KG1 (cell line): ENCODE results near the gene RASAL2.
A peak's percentile ranks its signal among the peaks of the same experiment; 100 is the strongest.

Source experiments
- DNase-seq: peaks from one replicate; lab custom pipeline; 2025; lab: John Stamatoyannopoulos, UW

The RASAL2 gene

GRCh38 chr1:178093951-178094738, at the start of gene RASAL2:
Gene RASAL2, plus strand, starts transcription at chr1:178094104. Its CDS starts 389 bp downstream, at chr1:178094493.
- DNase-seq, result peak; percentile 20

GRCh38 chr1:178046591-178047270, 47.2 kb upstream of the RASAL2 start:
- DNase-seq, result no peak

DNA sequence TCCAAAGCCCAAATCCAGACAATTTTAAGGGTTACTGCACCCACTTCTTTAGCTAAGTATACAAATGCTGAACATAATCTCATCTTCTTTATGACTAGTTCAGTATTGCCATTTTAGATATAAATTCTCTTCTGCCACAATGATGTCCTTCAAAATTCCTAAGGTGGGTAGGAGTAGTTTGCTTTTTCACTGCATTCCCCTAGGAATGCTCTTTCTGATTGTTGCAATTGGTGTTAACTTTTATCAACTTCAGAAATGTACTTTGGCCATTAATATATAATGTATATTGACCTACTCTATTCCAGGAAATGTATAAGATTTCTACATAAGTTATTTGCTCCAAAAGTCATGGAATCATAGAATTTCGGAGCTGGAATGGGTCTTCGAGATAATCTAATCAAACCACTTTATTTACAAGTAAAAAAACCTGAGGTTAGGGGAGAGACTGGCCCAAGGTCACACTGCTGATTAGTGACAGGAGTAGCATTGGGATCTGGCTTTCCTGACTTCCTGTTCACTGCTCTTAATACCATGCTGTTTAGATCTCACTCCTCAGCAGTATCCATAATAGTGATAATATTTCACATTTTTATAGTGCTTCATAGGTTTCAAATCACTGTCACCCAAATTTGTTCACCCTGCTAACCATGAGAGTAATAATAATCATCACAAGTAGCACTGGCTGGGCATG, 46.4 kb upstream of the RASAL2 start:
- no peak for DNase-seq

DNA sequence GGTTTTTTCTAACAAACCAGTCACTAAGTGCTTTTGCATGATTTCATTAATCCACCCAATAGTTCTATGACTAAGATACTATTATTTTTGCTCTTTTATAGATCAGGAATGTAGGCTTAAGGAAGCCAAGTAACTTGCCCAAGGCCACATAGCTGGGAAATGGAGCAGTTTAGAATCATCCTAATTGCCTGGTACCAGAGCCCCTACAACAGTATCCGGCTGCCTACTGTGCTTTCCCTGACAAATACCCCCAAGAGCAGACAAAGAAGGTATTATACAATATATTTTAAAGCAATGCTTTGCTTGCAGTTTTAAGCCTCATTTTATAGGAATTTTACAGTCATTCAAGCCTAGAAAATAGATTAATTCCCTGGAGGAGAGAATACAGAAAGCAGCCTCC, 45.5 kb upstream of the RASAL2 start:
- no peak for DNase-seq

DNA sequence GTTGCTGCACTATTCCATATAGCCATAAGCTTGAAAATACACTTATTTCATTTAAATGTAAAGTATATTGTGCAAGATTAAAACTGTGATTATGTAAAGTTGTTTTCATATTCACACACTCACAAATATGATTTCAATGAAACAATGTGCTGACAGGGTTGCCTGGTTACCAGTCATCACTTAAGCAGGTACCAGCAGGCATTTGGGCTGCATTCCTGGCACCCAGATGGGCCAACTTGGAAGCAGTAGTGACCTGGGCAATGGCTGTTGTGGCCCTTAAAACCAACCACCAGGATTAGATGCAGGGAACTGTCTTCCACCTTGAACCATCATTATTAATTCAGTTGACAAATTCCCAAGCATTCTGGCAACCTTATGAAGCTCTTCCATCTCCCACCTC, 45.0 kb upstream of the RASAL2 start:
- no peak for DNase-seq

- no peak for DNase-seq
These were observed 43.8 kb upstream of the RASAL2 start for GRCh38 chr1:178050084-178050483.

- DNase-seq, result no peak
These were observed 42.8 kb upstream of the RASAL2 start for GRCh38 chr1:178051071-178051470.

DNA sequence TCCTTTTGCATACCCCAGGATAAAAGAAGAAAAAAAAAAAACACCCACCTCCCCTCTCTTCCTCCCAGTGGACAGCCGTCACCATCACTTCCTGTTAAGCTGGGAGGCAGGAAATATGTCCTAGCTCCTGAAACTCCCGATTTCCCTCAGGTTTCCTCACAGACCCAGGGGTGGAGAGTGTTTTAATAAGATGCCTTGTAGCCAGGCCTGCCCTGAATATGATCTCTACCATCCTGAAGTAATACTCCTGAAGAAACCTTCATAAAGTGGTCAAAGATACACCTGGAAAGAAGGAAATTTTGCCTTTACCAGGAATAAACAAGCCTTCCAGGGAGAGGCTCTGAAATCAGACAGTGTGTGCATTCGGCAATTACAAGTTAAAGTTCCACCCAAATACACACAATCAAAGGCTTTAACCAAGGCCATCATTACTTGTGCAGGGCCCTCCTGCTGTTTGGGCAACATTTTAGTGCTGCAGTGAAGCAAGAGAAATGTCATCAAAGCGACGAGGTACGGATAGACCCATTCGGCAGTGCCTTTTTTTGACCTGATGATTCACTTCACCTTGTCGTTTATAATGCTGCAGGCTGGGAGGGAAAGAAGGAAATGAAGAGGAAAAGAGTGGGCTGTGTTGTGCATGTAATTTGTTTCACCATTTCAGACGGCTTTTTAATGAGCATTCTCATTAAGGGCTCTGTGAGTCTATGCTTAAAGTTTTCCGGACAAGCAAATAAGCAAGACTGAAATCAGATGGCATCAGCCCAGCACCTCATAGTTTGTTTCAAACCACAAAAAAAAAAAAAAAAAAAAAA, 41.0 kb upstream of the RASAL2 start:
- no peak for DNase-seq

DNA sequence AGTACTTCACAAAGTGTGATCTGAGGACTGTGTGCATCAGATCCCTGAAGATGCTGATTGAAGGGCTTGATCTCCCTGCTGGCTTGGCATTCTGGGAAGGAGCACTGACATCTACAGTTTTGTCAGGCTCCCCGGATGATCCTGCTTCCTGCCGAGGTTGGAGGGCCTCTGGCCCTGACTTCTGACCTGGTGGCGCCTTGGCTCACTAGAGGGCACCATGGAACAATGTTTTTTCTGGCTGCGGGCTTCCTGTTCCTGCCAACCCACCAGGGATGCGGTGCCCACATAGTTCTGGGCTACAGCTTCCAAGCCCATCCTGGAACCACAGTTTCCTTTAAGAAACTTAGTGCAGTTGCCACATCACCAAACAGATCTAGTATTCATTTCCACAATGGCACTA, 38.8 kb upstream of the RASAL2 start:
- peak; percentile 22 for DNase-seq

DNA sequence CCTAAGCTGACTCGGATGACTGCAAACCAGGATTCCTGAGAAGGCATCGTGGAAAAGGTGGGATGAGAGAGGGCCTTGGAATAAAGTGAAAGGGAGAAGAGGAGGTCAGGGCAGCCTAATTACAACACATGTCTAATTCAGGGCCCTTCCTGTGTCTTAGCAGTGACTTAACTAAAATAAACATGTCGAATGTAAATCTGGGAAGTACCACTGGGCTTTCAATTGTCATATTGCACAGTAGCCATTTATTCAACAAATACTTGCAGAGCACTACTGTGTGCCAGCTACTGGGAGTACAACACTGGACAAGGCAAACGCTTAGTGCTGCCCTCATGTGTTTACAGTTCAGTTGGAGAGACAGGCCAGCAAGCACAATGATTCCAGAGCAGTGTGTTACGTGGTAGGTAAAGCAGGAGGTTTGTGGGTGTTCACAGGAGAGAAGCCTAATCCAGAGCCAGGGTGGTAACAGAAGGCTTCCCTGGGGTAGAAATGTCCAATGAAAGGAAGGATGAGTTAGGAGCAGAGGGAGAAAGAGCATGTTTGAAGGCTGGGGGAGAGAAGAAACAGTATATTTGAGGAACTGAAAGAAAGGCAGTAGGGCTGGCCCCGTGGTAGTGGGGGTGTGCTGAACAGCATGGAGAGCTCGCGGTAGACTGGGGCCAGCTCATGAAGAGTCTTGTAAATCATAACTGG, 38.0 kb upstream of the RASAL2 start:
- DNase-seq, result peak; percentile 44

DNA sequence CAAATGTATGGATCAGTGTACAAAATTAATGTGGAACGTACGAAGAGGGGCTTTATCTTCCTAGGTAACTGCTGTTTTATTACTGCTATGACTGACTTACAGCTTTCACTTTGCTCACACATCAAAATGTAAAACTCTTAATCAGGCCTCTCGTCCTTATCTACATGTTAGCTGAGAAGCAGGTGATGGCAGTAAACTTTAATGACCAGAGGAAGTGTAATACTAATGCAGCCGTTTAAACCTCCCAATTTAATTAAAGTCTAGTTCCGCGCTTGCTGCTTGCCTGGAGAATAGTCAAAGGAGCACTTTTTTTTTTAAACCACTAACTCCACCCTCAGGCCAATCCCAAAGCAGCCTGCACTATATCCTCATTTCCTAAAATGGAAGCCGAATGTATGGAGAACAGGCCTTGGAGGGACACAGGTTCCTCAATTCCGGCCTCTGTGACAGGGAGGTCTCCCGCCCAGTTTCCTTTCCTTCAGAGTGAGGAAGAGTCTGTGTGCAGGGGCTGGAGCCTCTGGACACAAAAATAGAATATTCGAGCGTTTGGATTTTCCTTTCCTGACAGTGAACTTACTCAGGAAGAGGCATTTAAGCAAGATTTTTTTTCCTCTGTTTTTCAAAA, 36.7 kb upstream of the RASAL2 start:
- DNase-seq, result no peak

GRCh38 chr1:178057912-178058534, 35.9 kb upstream of the RASAL2 start:
- DNase-seq, result no peak

GRCh38 chr1:178060789-178061556, 32.9 kb upstream of the RASAL2 start:
- DNase-seq, result no peak

GRCh38 chr1:178061620-178062019, 32.3 kb upstream of the RASAL2 start:
- DNase-seq, result no peak

- no peak for DNase-seq
These were observed 29.6 kb upstream of the RASAL2 start for GRCh38 chr1:178064191-178064821.

- DNase-seq, result no peak
These were observed 28.7 kb upstream of the RASAL2 start for GRCh38 chr1:178065250-178065649.

GRCh38 chr1:178066296-178066907, 27.5 kb upstream of the RASAL2 start:
- DNase-seq, result no peak

GRCh38 chr1:178066908-178067614, 26.8 kb upstream of the RASAL2 start:
- DNase-seq, result peak; percentile 6
